HAP-1 (cell line): ENCODE data around the gene PRICKLE2.
"Not testable (repeated sequence)": the region's sequence is repeated elsewhere in the genome, so short reads cannot be mapped to it uniquely, and the experiment has no call there.

Experiments used
- DNase-seq, 2 experiments: peaks; one replicate each; pipeline ENCODE4 v3.0.0-alpha.2; 2016 to 2020; ENCODE audit warnings: low spot score in 2 of 2
- H3K27me3 ChIP-seq: fragments of 250-450 bp; sonication (Bioruptor Pico); 2 replicates; pipeline ENCODE4 v1.5.1; 2020; ENCODE audit warnings: low read depth, mild to moderate bottlenecking, moderate library complexity
- H3K36me3 ChIP-seq: fragments of 250-450 bp; sonication (Bioruptor Pico); replicated peaks from 2 replicates; pipeline ENCODE4 v1.5.1; 2020; ENCODE audit warnings: mild to moderate bottlenecking
- H3K4me1 ChIP-seq: fragments of 250-450 bp; sonication (Bioruptor Pico); 2 replicates; pipeline ENCODE4 v1.5.1; 2020; ENCODE audit warnings: mild to moderate bottlenecking
- H3K4me3 ChIP-seq: fragments of 250-450 bp; sonication (Bioruptor Pico); 2 replicates; pipeline ENCODE4 v1.5.1; 2020; ENCODE audit warnings: mild to moderate bottlenecking, moderate library complexity
- H3K9me3 ChIP-seq: fragments of 250-450 bp; sonication (Bioruptor Pico); 2 replicates; pipeline ENCODE4 v1.5.1; 2020; ENCODE audit warnings: mild to moderate bottlenecking, moderate library complexity
- in situ Hi-C: fragments of 300-500 bp; cut with MboI; formaldehyde crosslinking; loops from 3 replicates; pipeline ENCODE4 v1.14.3; 2020; ENCODE audit warnings: low sequenced_read_pairs, inconsistent platforms, mixed read lengths

Gene PRICKLE2

DNA sequence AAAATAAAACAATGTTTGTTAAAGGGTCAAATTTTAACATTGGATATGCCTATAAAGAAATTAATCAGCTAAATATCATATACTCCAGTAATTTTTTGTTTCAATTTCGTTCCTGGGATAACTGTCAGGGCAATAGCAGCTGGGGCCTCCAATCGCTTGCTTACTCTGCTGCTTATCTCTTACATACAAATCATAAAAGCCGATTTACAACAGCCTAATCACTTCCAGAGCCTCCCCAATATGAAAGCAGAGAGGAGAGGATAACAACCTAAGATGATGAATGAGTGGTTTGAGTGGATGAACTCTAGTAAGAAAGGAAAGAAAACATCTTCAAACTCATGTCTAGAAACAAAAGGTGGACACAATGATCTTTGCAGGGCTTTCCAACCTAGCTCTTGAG lies 121.3 kb downstream of the PRICKLE2 start:
- no peak for DNase-seq
- Histone ChIP-seq H3K4me1 (peaks cover 1% of the 10 kb centered on the region), H3K4me3 (no peak overlapping the region), H3K27me3 (no peaks in the 10 kb centered on the region), H3K9me3 (no peaks in the 10 kb centered on the region), H3K36me3 (no peaks in the 10 kb centered on the region)
- in situ Hi-C loops, result no loop called here

DNA sequence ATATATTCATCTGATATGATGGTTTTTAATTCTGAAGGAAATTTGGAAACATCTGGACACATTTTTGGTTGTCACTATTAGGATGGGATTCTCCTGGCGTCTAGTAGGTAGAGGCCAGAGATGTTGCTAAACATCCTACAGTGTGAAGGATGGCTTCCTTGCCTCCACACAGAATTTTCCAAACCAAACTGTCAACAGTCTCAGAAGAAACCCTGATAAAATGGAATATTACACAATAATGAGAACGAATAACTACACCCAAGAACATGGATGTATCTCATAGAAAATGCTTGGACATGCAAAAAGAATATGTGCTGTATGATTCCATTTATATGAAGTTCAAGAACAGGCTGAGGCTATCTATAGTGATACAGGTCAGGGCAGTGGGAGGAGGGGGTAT lies 122.1 kb downstream of the PRICKLE2 start:
- DNase-seq, result no peak
- in situ Hi-C loops, result no loop called here
- H3K9me3 ChIP-seq, result no peaks in the 10 kb centered on the region

DNA sequence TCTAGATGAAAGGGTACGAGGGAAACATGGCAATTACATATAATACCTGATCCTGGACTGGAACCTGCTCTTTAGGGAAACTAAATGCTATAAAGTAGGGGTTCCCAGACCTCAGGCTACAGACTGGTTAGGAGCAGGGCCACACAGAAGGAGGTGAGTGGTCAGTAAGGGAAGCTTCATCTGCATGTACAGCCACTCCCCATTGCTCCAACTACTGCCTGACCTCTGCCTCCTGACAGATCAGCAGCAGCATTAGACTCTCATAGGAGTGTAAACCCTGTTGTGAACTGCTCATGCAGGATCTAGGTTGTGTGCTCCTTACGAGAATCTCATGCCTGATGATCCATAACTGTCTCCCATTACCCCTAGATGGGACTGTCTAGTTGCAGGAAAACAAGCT lies 123.1 kb downstream of the PRICKLE2 start:
- H3K4me1 ChIP-seq, result no peaks in the 10 kb centered on the region
- no peaks in the 10 kb centered on the region for H3K9me3 ChIP-seq
- no peaks in the 10 kb centered on the region for H3K36me3 ChIP-seq
- in situ Hi-C loops, result no loop called here
- H3K4me3 ChIP-seq, result no peak overlapping the region
- no peaks in the 10 kb centered on the region for H3K27me3 ChIP-seq
- no peak for DNase-seq

More for the DNA sequence above, 122.1 kb downstream of the PRICKLE2 start:
- Histone ChIP-seq H3K27me3 (no peaks in the 10 kb centered on the region), H3K4me1 (no peaks in the 10 kb centered on the region), H3K36me3 (no peaks in the 10 kb centered on the region), H3K4me3 (no peak overlapping the region)

DNA sequence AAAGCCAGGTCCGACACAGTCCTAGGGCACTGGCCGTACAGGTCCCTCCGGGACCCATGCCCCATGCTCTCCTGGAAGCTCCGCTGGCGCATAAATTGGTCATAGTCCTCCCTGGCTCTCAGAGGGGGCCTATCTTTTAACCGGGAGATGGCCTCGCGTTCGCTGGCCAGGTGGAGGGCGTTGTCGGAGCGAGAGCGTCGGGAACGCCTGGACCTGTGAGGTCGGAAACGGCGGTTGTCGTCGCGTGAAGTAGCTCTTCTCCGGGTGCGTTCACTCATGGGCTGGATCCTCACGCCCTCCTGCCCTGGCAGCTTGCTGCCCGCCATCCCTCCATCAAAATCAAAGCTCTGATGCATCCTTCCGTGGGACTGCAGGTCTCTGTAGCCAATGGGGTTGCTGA lies 126.0 kb downstream of the PRICKLE2 start:
- DNase-seq, result no peak
- Histone ChIP-seq H3K36me3 (no peaks in the 10 kb centered on the region), H3K4me3 (no peak overlapping the region), H3K4me1 (peaks cover 9% of the 10 kb centered on the region), H3K9me3 (no peaks in the 10 kb centered on the region), H3K27me3 (no peaks in the 10 kb centered on the region)
- in situ Hi-C loops, result no loop called here

DNA sequence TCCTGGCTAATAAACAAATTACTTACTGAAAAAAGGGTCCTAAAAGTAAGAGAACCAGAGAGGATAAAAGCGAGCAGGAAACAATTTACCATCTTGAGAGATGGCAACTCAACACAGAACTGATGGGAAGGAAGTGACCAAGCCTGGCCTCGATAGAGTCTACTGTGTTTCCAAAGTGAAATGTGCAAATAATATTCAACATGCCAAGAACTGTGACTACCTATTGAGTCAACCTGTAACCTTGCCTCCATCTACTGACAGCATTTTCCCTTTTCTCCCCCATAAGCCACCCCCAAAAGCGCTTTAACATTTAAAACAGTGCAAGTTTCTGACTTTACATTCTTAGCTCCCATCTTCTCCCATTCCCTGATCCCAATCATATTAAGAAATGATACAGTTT lies 126.6 kb downstream of the PRICKLE2 start:
- DNase-seq, result no peak
- Histone ChIP-seq H3K4me1 (peaks cover 14% of the 10 kb centered on the region), H3K4me3 (no peak overlapping the region), H3K36me3 (no peaks in the 10 kb centered on the region), H3K9me3 (no peaks in the 10 kb centered on the region), H3K27me3 (no peaks in the 10 kb centered on the region)
- in situ Hi-C loops, result no loop called here

DNA sequence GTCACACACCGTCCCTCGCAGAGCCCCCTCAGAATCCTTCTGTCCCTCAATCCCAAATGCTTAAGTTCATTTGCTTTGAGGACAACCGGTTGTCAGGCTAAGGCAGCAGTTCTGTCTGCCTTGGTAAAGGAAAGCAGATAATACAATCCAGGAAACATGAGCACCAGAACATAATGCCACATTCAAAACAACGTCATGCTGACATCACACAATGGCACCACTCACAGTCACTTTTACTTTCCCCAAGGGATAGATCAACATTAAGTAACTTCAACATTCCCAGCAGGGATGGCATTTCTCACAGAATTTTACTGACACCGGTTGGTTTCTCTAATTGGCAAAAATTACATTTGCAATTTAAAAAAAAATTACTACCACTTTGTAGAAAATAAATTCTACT lies 127.3 kb downstream of the PRICKLE2 start:
- H3K4me3 ChIP-seq, result no peak overlapping the region
- in situ Hi-C loops, result no loop called here
- DNase-seq, result no peak
- H3K27me3 ChIP-seq, result no peaks in the 10 kb centered on the region
- H3K36me3 ChIP-seq, result no peaks in the 10 kb centered on the region
- peaks cover 14% of the 10 kb centered on the region for H3K4me1 ChIP-seq
- H3K9me3 ChIP-seq, result no peaks in the 10 kb centered on the region

DNA sequence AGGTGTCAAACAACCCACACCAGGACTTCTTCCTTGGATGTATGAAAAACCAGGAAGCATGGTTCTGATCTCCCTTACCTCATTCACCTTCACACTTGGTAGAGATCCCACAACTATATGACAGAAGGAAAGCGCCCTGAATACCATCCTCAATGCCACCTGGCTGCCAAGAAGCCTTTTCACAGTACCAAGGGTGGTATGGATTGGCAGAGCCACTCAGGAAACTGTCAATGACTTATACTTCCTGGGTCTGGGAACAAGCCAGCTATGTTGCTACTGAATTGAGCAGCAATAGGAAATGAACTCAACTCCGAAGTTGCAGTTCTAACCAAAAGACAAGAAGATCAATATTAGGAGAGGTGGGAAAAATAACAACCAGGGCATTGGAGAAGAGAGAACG lies 129.5 kb downstream of the PRICKLE2 start:
- H3K36me3 ChIP-seq, result no peaks in the 10 kb centered on the region
- peaks cover 14% of the 10 kb centered on the region for H3K4me1 ChIP-seq
- in situ Hi-C loops, result no loop called here
- H3K27me3 ChIP-seq, result no peaks in the 10 kb centered on the region
- H3K4me3 ChIP-seq, result no peak overlapping the region
- DNase-seq, result no peak
- no peaks in the 10 kb centered on the region for H3K9me3 ChIP-seq

DNA sequence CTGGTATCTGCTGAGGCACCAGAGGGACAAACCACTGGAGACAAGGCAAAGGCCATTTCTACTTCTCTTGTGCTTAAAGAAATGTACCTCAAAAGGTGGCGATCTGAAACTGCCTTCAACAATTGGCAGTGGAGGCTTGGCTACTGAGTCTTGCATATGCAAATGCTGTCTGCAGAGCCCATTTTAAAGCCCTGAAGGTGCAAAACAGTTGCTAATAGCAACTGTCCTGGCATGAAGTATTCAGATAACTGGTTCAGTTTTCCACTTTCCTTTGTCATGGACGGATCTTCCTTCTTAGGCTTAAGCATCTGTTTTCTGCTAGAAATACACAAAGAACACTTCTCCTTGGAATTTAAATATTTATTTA lies 130.6 kb downstream of the PRICKLE2 start:
- in situ Hi-C loops, result no loop called here
- peaks cover 14% of the 10 kb centered on the region for H3K4me1 ChIP-seq
- H3K4me3 ChIP-seq, result no peak overlapping the region
- no peaks in the 10 kb centered on the region for H3K9me3 ChIP-seq
- no peaks in the 10 kb centered on the region for H3K36me3 ChIP-seq
- DNase-seq, result peak; percentile 59 to 79
- H3K27me3 ChIP-seq, result no peaks in the 10 kb centered on the region

DNA sequence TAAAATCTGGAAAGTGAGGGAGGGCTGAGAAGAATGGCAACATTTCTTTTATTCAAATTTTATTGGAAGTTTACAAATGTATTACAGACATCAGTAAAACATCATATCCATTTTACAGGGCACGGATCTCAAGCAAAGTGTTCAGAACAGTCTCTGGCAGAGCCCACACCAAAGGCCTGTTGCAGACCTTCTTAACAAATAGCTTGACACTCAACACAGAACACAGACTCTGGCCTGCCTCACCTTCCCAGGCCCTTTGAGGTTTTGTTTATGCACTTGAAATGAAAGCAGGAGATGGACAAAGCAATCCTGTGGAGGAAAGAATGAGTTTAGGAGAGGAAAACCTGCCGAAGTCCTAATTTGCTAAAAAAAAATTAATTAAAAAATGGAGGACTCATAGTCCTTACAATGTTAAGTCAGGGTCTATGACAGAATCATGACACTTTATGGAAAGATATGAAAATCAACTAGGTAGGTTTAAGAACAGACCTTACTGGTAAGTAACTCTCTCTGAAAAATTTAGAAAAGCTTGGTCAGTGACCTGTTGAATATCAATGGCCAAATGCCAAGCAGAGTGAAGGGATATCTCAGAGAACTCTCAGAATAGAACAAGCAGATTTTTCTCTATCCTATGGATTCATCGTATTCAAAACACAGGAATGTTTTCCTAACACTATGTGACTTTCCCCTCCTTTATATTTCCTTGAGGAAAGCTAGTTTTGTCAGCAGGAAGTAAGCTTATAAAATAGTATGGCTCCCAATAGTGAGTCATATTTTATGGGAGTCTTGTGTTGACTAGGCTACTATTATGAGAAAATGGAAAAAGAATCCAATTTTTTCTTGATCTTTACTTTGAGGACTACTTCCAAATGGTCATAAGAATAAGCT lies 131.2 kb downstream of the PRICKLE2 start:
- Histone ChIP-seq H3K9me3 (no peaks in the 10 kb centered on the region), H3K36me3 (no peaks in the 10 kb centered on the region), H3K27me3 (no peaks in the 10 kb centered on the region), H3K4me3 (no peak overlapping the region), H3K4me1 (peaks cover 14% of the 10 kb centered on the region)
- in situ Hi-C loops, result no loop called here
- no peak for DNase-seq

DNA sequence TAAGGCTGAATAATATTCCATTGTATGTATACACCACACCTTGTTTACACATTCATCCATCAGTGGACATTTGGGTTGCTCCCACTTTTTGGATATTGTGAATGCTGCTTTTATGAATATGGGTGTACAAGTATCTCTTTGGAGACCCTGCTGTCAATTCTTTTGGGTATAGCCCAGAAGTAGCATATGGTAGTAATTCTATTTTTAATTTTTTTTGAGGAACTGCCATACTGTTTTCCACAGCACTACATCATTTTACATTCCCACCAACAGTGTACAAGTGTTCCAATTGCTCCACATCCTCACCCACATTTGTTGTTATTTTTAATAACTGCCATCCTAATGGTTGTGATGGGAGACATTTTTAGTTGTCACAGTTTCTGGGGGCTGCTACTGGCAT lies 132.1 kb downstream of the PRICKLE2 start:
- Histone ChIP-seq H3K36me3 (no peaks in the 10 kb centered on the region), H3K4me3 (no peak overlapping the region), H3K27me3 (no peaks in the 10 kb centered on the region), H3K4me1 (peaks cover 14% of the 10 kb centered on the region), H3K9me3 (no peaks in the 10 kb centered on the region)
- in situ Hi-C loops, result no loop called here
- DNase-seq, result no peak

DNA sequence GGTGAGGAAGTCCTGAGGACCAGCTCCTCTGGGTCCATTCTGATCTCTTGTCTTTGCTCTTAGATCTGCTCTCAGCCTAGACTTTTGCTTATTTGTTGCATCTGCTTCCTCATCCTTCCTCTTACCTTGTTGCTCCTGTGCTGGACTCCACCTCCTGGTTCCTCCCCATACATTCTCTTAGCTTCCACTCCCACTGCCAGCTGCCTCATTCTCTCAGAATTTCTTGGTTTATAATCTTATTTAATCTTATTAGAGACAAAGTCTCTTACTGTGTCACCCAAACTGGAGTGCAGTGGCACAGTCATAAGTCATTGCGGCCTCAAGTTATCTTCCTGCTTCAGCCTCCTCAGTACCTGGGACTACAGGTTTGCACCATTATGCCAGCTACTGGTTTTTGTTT lies 133.8 kb downstream of the PRICKLE2 start:
- no peak for DNase-seq
- in situ Hi-C loops, result no loop called here
- Histone ChIP-seq H3K4me3 (no peak overlapping the region), H3K36me3 (no peaks in the 10 kb centered on the region), H3K9me3 (no peaks in the 10 kb centered on the region), H3K4me1 (peaks cover 20% of the 10 kb centered on the region), H3K27me3 (no peaks in the 10 kb centered on the region)

DNA sequence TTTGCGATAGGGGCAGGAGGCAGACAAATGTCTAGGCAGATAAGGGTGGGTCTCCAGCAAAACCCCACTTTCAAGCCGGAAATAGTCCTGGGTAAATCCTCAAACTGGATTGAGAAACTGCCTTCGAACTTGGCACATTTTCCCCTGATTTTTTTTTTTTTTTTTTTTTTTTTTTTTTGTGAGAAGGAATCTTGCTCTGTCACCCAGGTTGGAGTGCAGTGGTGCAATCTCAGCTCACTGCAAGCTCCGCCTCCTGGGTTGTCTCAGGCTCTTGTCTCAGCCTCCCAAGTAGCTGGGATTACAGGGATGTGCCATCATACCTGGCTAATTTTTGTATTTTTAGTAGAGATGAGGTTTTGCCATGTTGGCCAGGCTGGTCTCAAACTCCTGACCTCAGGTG lies 135.9 kb downstream of the PRICKLE2 start:
- H3K9me3 ChIP-seq, DNase-seq, H3K36me3 ChIP-seq, in situ Hi-C loops, H3K4me3 ChIP-seq, H3K27me3 ChIP-seq: not testable (repeated sequence)
- H3K4me1 ChIP-seq, result peaks cover 12% of the 10 kb centered on the region

DNA sequence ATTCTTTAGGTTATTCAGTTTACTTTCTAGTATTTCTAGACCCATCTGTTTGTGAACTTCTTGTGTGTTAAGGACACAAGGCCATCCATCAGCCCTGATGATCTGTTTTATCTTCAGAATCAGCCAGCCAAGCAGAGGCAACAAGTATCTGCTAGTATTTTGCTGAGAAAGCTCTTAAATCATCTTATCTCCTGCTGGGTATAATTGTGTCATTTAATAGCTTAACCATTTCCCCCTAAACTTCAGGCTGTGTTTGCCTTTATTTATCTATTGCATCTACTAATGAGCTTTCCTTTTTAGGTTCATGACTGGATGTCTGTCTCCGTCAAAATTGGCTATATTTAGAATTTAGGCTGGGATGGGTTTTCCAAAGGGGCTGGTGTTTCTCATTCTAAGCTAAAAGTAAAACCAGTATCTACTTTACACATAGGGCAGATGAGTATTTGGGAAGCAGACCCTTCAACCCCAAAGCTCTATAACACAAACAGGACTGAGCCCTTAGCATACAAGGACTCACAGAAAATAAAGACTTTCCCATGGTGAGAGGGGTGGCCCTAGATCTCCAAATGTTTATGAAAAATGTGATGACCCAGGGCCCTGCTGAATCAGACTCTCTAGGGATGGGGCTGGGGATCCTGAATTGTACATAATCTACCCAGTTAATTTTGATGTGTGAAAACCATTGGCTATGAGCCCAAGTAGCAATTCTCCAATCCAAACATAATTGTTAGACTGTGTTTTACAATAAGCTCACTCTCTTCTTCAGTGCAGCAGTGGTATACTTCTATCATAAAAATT lies 136.7 kb downstream of the PRICKLE2 start:
- H3K4me1 ChIP-seq, result peaks cover 6% of the 10 kb centered on the region; the same call in 1 of the 2 replicates
- H3K4me3 ChIP-seq, result no peak overlapping the region
- H3K9me3 ChIP-seq, result no peaks in the 10 kb centered on the region
- in situ Hi-C loops, result no loop called here
- no peaks in the 10 kb centered on the region for H3K36me3 ChIP-seq
- H3K27me3 ChIP-seq, result no peaks in the 10 kb centered on the region
- no peak for DNase-seq
